ENCODE measurements around the gene LSR.

The LSR gene

GRCh38 chr19:35206379-35206778 is 42.4 kb upstream of the LSR start:
- H3K4me3 ChIP-seq (ENCODE audit: low read depth, low read length): no peak overlapping the region
- no peak for TF ChIP-seq CTCF (IDR thresholded peaks at IDR 0.05; ENCODE audit: insufficient read depth, low read length, missing control alignments)
- POLR2A ChIA-PET: no interaction called here
- CTCF ChIA-PET: no interaction called here
- DNase-seq (ENCODE audit: low read depth, low spot score): no peak

GRCh38 chr19:35206855-35207254 is 41.9 kb upstream of the LSR start:
- H3K4me3 ChIP-seq (ENCODE audit: low read depth, low read length): no peak overlapping the region
- CTCF ChIA-PET: no interaction called here
- TF ChIP-seq CTCF (IDR thresholded peaks at IDR 0.05; ENCODE audit: insufficient read depth, low read length, missing control alignments): no peak
- DNase-seq (ENCODE audit: low read depth, low spot score): no peak
- POLR2A ChIA-PET: no interaction called here

- TF ChIP-seq CTCF (IDR thresholded peaks at IDR 0.05; ENCODE audit: insufficient read depth, low read length, missing control alignments): no peak
- ChIA-PET POLR2A (no interaction called here), CTCF (no interaction called here)
- no peak for DNase-seq (ENCODE audit: low read depth, low spot score)
- H3K4me3 ChIP-seq (ENCODE audit: low read depth, low read length): no peak overlapping the region
Measured at GRCh38 chr19:35207391-35207871, 41.4 kb upstream of the LSR start.

- no peak overlapping the region for H3K4me3 ChIP-seq (ENCODE audit: low read depth, low read length)
- DNase-seq (ENCODE audit: low read depth, low spot score): no peak
- ChIA-PET POLR2A (no interaction called here), CTCF (no interaction called here)
- TF ChIP-seq CTCF (IDR thresholded peaks at IDR 0.05; ENCODE audit: insufficient read depth, low read length, missing control alignments): no peak
Measured at GRCh38 chr19:35208121-35208520, 40.7 kb upstream of the LSR start.

- no peak for TF ChIP-seq CTCF (IDR thresholded peaks at IDR 0.05; ENCODE audit: insufficient read depth, low read length, missing control alignments)
- CTCF ChIA-PET: no interaction called here
- POLR2A ChIA-PET: no interaction called here
- H3K4me3 ChIP-seq (ENCODE audit: low read depth, low read length): no peak overlapping the region
- DNase-seq (ENCODE audit: low read depth, low spot score): no peak
Measured at GRCh38 chr19:35209646-35210045, 39.2 kb upstream of the LSR start.

- no peak for DNase-seq (ENCODE audit: low read depth, low spot score)
- CTCF ChIA-PET: no interaction called here
- TF ChIP-seq CTCF (IDR thresholded peaks at IDR 0.05; ENCODE audit: insufficient read depth, low read length, missing control alignments): no peak
- POLR2A ChIA-PET: no interaction called here
- H3K4me3 ChIP-seq (ENCODE audit: low read depth, low read length): no peak overlapping the region
Measured at GRCh38 chr19:35211545-35212230, 37.1 kb upstream of the LSR start.
